Measurements from ENCODE around the gene TLL1. TPM values are rescaled to one million over a fixed set of nuclear protein-coding genes. Genes with fewer than 3 reads are reported as not detected.

TLL1 gene
- total RNA-seq, 3 donors from 2014 or later: 4.0 to 11.5 (median 4.3) TPM

- DNase-seq (ENCODE audit: low spot score in 2 of 2): no peak
- intact Hi-C loops (cut with DNase I; ENCODE audit: low total_unique reads): no loop called here
Measured at GRCh38 chr4:166092797-166093290, 219.8 kb downstream of the TLL1 start.

GRCh38 chr4:166104623-166105022, 231.6 kb downstream of the TLL1 start:
- no peaks in the 10 kb centered on the region for H3K36me3 ChIP-seq
- H3K27ac ChIP-seq: no peak overlapping the region
- H3K4me1 ChIP-seq: no peaks in the 10 kb centered on the region
- intact Hi-C loops (cut with DNase I; ENCODE audit: low total_unique reads): no loop called here
- TF ChIP-seq POLR2A (IDR thresholded peaks at IDR 0.05) (no peak), POLR2AphosphoS5 (IDR thresholded peaks at IDR 0.05) (no peak), CTCF (IDR thresholded peaks at IDR 0.05) (no peak)
- DNase-seq (ENCODE audit: low spot score in 2 of 2): no peak
- no peaks in the 10 kb centered on the region for H3K27me3 ChIP-seq
- H3K9me3 ChIP-seq: peaks cover 0 to 8% of the 10 kb centered on the region in 2 donors
- H3K4me3 ChIP-seq: no peak overlapping the region

More at GRCh38 chr4:166092797-166093290, 219.8 kb downstream of the TLL1 start:
- no peaks in the 10 kb centered on the region for H3K4me1 ChIP-seq
- TF ChIP-seq CTCF (IDR thresholded peaks at IDR 0.05) (no peak), POLR2AphosphoS5 (IDR thresholded peaks at IDR 0.05) (no peak)
- H3K36me3 ChIP-seq: no peaks in the 10 kb centered on the region
- no peak overlapping the region for H3K27ac ChIP-seq
- H3K4me3 ChIP-seq: no peak overlapping the region
- no peaks in the 10 kb centered on the region for H3K9me3 ChIP-seq
- H3K27me3 ChIP-seq: no peaks in the 10 kb centered on the region

GRCh38 chr4:166121897-166122296, 248.9 kb downstream of the TLL1 start:
- Histone ChIP-seq H3K27ac (no peak overlapping the region), H3K4me3 (no peak overlapping the region), H3K36me3 (no peaks in the 10 kb centered on the region), H3K4me1 (no peaks in the 10 kb centered on the region), H3K9me3 (no peaks in the 10 kb centered on the region), H3K27me3 (no peaks in the 10 kb centered on the region)
- intact Hi-C loops (cut with DNase I; ENCODE audit: low total_unique reads): no loop called here
- TF ChIP-seq POLR2AphosphoS5 (IDR thresholded peaks at IDR 0.05) (no peak), POLR2A (IDR thresholded peaks at IDR 0.05) (no peak), CTCF (IDR thresholded peaks at IDR 0.05) (no peak)
- DNase-seq (ENCODE audit: low spot score in 2 of 2): no peak

GRCh38 chr4:166123546-166123945, 250.5 kb downstream of the TLL1 start:
- TF ChIP-seq POLR2A (IDR thresholded peaks at IDR 0.05): no peak
- no peak for TF ChIP-seq POLR2AphosphoS5 (IDR thresholded peaks at IDR 0.05)
- TF ChIP-seq CTCF (IDR thresholded peaks at IDR 0.05): no peak
- H3K9me3 ChIP-seq: no peaks in the 10 kb centered on the region

GRCh38 chr4:166128403-166128802, 255.4 kb downstream of the TLL1 start:
- no peaks in the 10 kb centered on the region for H3K36me3 ChIP-seq
- H3K27me3 ChIP-seq: no peaks in the 10 kb centered on the region
- no peak overlapping the region for H3K27ac ChIP-seq
- TF ChIP-seq POLR2AphosphoS5 (IDR thresholded peaks at IDR 0.05) (no peak), CTCF (IDR thresholded peaks at IDR 0.05) (no peak), POLR2A (IDR thresholded peaks at IDR 0.05) (no peak)
- intact Hi-C loops (cut with DNase I; ENCODE audit: low total_unique reads): no loop called here
- H3K4me3 ChIP-seq: no peak overlapping the region
- no peak for DNase-seq (ENCODE audit: low spot score in 2 of 2)
- peaks cover 0 to 4% of the 10 kb centered on the region in 2 donors for H3K9me3 ChIP-seq
- H3K4me1 ChIP-seq: no peaks in the 10 kb centered on the region

More at GRCh38 chr4:166123546-166123945, 250.5 kb downstream of the TLL1 start:
- Histone ChIP-seq H3K36me3 (no peaks in the 10 kb centered on the region), H3K27ac (no peak overlapping the region), H3K4me1 (no peaks in the 10 kb centered on the region), H3K4me3 (no peak overlapping the region), H3K27me3 (no peaks in the 10 kb centered on the region)
- intact Hi-C loops (cut with DNase I; ENCODE audit: low total_unique reads): no loop called here
- DNase-seq (ENCODE audit: low spot score in 2 of 2): no peak

Measured in breast epithelium (tissue), 4 donors.